Measurements from ENCODE around the gene NHLRC2. TPM values are rescaled to one million over a fixed set of nuclear protein-coding genes. Genes with fewer than 3 reads are reported as not detected.

The NHLRC2 gene
- total RNA-seq, 1 donor from 2014 or later, result 76.9 TPM

DNA sequence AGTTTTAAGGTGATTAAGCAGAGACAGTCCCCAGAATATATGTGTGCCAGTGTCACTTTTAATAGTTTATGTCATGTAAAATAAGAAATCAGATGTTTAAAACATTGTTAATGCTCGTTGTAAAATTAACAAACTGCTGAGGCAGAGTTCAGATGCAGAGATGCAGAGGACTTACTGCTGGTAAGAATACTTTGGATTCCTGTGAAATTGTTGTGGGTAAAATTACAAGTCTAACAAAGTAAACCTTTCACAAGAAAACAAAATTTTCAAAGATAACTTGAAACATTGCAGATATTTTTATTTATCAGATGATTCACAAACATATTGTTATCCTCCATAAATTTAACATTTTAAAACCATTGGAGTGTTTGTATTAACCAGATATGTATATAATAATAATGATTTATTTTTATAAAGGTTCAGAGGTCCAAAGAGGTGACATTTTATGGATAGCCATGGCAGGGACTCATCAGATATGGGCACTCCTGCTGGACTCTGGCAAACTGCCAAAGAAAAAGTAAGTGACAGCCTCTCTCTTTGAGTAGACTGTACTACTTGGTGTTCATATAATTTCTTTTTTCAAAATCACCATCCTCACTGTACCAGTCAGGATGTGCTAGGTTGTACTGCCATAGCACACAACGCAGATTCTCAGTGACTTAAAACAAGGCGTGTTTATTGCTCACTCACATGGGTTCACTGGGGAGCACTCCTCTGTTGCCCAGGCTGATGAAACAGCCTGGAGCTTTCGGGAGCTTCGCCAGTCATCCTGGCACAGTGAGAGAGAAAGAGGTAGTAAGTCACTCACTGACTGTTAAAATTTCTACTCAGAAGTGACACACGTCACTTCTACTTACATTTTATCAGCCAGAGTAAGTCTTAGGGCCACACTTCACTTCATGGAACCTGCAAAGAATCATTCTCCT, 43.5 kb downstream of the NHLRC2 start:
- ATAC-seq, result peak; percentile 75
- intact Hi-C loops (cut with micrococcal nuclease), result no loop called here
- DNase-seq, result peak; percentile 49

DNA sequence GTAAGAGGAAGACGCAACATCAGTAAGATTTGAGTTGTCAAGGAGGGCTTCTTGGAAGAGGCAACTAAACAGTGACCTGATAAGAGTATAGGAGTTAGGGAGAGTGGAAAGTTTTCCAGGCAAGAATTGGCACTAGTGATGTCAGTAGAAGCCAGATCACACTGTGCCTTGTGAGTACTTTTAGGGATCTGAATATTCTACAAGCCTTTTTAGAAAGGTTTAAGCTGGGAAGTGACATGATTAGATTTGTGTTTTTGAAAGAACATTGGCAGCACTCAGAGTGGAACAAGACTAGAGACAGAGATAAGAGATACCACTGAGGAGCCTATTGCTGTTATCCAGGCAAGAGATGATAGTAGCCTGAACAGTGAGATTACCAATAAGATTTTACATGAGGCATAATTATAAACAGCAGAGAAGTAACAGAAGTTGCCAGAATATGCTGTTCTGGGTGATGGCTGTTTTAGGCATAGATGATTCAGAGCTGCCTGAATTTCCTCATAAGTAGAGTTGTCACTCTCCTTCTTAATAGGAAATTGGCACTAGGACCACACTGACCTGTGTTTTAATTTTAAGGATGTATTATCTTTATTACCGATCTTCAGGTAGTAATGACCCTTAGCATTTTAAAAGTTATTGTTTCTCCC, 45.6 kb downstream of the NHLRC2 start:
- DNase-seq (no peak), ATAC-seq (peak; percentile 90)
- intact Hi-C loops (cut with micrococcal nuclease), result no loop called here

DNA sequence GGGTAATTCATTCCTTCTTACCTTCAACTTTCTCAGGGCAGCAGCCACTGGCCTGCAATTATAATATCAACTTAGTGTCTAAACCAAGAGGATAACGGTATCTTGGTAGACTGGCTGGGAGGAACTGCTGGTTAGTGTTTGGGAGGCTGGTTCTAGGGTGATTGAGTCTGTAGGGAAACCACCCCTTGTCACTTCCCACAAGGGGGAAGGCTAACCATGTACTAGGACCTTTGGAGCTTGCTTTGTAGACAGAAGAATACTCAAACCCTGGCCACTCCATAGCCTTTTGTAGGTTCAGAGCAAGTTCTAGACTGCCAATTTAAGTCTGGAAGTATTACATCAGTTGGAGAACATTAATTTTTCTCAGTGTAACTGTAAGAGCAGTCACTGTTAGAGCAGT, 51.3 kb downstream of the NHLRC2 start:
- ATAC-seq, result no peak
- intact Hi-C loops (cut with micrococcal nuclease), result no loop called here
- DNase-seq, result no peak

DNA sequence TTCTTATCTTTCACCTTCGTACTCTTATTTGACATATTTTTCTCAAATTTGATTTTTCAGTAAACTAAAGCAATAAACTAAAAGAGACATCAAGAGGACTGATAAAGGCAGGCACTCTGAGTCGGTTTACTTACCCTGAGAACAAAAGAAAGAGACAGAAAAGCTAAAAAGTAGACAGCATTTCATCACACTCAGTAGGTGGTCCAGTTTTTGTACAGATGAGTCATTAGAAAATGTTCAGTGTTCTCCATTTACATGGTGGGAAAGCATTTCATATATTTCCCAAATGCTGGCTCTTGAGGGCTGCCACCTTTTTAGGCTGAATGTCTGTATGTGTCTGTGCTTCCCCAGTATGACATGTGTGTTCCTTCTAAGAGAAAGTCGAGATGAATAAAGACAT, 52.7 kb downstream of the NHLRC2 start:
- intact Hi-C loops (cut with micrococcal nuclease), result no loop called here
- ATAC-seq, result no peak

DNA sequence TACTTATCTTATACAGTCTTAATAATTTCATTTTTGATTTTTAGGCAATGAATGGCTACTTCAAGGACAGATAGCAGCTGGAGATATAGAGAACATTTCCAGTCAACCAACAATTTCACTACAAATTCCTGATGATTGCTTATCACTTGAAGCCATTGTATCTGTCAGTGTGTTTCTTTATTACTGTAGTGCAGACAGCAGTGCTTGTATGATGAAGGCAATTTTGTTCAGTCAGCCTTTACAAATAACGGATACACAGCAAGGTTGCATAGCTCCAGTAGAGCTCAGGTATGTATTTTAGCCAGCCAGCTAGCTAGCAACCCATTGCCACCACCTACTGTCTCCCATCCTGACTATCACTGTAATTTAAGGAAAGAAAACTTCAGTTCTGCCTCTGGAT, 53.8 kb downstream of the NHLRC2 start:
- DNase-seq (no peak), ATAC-seq (no peak)
- intact Hi-C loops (cut with micrococcal nuclease), result no loop called here

More for the DNA sequence above, 52.7 kb downstream of the NHLRC2 start:
- DNase-seq, result no peak

DNA sequence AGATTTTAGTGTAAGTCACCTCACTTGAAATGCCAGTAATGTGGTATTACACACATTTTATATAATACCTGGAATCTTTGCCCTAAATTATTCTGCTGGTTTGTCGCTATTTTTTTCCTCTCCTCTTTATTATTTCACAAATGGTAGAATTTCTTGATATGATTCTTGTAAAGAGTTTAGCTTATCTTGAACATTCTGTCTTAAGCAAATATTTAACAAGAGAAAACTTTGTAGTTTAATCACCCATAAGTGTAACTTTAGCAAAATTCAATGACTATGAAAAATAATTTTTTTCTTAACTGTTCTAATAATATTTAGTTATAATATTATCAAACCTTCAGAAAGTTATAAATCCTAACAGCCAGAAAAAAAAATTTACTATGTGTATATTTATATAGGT, 56.7 kb downstream of the NHLRC2 start:
- intact Hi-C loops (cut with micrococcal nuclease), result loop anchor here (10.0 kb wide), 1 partner anchor 184 kb away; no protein-coding TSS in a partner anchor
- ATAC-seq, result no peak
- DNase-seq, result no peak

DNA sequence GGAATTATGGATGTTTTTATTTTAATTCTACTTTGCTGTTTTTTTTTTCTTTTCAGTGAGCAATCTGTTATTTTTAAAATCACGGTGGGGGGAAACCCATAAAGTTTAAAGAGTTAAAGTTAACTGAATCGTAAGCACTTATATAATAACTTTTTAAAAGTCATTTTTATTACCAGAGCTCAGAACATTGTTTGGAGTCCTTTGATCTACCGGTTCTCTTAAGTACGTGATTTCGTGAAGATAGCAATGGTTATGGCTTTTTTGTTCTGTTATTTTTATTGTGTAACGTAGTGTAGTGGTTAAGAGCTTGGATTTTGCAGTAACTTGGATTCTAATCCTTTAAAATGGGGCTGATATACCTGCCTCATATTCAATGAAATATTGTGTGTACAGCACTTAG, 57.4 kb downstream of the NHLRC2 start:
- intact Hi-C loops (cut with micrococcal nuclease), result loop anchor here (10.0 kb wide), 1 partner anchor 183 kb away; no protein-coding TSS in a partner anchor
- DNase-seq (no peak), ATAC-seq (no peak)

DNA sequence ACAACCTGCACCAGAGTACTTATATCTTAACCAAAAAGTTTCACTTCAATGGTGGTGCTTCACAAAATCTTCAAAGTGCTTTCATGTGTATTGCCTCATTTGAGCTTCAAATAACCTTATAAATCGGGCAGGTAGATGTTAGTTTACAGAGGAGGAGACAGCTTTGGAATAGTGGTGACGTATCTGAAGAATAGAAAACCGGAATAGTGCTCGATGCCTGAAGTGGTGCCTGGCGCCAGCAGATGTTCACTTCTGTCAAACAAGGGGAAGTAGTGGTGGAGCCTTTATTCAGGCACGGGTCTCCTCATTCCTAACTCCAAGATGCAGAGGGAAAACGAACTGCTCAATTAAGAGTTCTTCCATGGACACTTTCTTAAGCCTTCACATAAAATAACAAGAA, 58.1 kb downstream of the NHLRC2 start:
- ATAC-seq (no peak), DNase-seq (no peak)
- intact Hi-C loops (cut with micrococcal nuclease), result loop anchor here (10.0 kb wide), 1 partner anchor 182 kb away; no protein-coding TSS in a partner anchor

DNA sequence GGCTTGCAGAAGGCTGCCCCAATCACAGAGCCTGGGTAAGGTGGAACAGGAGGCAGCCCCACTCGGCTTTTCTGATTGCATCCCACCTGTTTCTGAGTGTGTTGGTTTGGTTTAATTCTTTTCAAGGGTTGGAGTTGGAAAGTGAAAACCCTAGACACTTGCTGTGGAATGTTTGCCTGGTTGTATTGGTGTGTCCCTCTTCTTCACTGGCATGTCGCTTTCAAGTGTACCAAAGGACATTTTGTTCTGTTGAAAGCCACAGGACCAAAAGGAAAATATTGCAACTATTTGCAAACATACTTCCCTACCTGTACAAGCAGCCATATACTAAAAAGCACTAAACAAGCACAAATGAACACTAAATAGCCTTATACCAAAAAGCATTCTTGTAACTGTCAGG, 60.5 kb downstream of the NHLRC2 start:
- intact Hi-C loops (cut with micrococcal nuclease), result loop anchor here (10.0 kb wide), 1 partner anchor 180 kb away; no protein-coding TSS in a partner anchor
- ATAC-seq (peak; percentile 73), DNase-seq (no peak)

DNA sequence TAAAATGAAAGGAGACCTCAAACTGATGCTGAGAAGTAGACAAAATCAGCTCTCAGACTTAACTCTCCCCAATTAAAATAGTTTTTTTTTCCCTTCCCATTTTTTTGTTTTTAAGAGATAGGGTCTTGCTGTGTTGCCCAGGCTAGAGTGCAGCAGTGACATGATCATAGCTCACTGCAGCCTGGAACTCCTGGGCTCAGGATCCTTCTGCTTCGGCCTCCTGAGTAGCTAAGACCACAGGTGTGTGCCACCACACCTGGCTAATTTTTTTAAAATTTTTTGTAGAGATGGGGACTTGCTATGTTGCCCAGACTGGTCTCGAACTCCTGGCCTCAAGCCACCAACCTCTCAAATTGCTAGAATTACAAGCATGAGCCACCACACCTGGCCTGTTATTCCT, 61.1 kb downstream of the NHLRC2 start:
- intact Hi-C loops (cut with micrococcal nuclease), result loop anchor here (10.0 kb wide), 1 partner anchor 179 kb away; no protein-coding TSS in a partner anchor
- no peak for ATAC-seq
- DNase-seq, result no peak

DNA sequence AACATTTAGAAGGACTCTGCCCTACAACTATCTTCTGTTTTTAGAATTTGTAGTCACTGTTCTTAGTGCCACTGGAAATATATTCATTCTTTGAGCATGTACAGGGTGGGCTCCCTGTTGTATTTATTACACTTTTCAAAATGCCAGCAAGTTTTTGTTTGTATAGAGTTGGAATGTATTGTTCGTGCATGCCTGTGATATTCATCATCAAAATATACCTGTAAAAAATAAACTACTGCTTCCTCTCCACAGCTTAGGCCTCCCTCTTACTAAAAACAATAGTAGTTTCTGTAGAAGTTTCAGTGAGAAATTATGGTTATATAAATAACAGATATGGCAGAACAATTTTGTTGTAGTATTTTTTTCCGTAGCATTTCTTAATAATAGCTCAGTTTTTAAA, 61.6 kb downstream of the NHLRC2 start:
- DNase-seq, result no peak
- ATAC-seq, result no peak
- intact Hi-C loops (cut with micrococcal nuclease), result loop anchor here (10.0 kb wide), 1 partner anchor 179 kb away; no protein-coding TSS in a partner anchor

DNA sequence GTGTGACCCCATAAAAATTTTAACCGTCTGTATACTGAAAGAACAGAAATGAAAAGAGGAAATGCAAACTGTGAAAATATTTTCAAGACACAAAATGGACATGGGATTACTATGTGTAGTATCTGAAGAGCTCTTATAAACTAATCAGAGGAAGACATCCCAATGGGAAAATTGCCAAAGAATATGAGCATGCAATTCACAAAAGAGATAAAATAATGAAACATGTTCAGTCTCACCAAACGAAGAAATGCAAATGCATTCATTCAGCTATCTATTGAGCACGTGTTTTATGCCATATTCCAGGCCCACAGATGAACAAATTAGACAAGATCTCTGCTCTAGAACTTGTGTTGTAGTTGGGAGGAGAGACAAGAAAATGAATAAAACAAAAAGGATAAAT, 63.2 kb downstream of the NHLRC2 start:
- no peak for ATAC-seq
- intact Hi-C loops (cut with micrococcal nuclease), result loop anchor here (10.0 kb wide), 1 partner anchor 177 kb away; no protein-coding TSS in a partner anchor
- no peak for DNase-seq

DNA sequence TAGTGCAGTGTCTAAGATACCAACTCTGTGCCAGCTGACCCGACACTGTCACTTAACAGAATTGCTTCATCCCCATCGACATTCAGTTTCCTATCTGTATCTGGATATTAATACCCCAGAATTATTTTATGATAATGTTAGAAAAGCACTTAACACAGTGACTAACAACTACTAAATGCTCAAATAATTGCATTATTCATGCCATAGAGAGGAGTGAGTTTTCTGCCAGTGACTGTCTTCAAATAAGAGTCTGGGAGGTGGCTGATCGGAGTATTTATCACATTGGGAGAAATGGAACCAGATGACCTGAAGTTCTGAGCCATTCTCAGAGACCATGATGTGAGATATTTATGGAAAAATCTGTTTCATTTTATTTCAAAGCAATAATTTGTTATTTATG, 65.7 kb downstream of the NHLRC2 start:
- no peak for ATAC-seq
- intact Hi-C loops (cut with micrococcal nuclease), result no loop called here

DNA sequence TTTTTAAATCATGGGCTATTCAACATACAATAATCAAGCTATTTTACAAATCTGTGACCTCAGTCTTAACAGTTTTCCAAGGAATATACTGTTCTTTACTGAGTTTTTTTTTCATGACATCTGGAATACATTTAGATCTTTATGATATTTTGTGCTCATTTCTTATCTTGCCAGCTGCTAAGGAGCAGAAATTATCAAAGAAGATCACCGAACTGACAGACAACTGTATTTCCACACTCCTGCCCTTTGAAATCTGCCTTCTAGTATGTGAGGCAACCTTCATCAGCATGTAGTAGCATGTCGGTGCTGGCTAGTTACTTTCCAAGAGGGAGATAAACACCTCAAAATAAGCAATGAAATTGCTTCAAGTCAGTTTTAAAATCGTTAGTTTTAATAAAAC, 66.4 kb downstream of the NHLRC2 start:
- ATAC-seq (no peak), DNase-seq (no peak)
- intact Hi-C loops (cut with micrococcal nuclease), result no loop called here

More for the DNA sequence above, 65.7 kb downstream of the NHLRC2 start:
- no peak for DNase-seq

DNA sequence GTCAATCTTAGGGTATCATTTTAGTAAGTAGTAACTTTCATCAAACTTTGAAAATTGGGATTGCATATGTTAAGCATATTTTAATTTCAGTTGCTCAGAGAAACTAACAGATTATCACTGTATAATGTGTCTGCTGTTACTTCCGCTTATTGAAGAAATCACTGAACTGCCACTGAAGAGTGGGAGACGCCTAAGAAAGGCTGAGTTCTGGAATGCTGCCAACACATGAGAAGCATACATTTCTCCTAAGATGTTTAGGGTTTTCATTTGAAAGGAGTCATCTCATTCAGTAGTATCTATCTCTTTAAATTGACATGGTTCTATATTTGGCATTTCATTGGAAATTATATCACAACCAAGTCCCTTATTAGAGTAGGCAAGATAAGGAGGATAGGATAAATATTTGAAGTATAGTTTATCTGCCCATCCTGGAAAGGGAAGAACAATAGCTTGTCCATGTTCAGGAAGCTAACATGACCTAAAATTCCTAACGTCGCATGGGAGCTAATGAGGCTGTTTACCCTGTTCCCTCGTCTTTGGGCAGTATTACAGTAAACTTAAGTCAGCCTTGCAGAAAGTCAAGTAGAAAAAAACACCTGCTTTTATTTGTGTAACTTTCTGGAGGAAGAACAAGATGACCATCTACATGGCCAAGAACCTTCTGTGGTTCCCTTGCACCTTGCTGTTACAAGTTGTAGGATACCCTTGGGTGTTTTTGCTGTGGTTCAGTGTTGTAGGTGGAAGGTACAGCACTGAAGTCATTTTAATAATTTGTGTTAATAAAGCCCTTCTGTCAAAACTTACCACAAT, 67.3 kb downstream of the NHLRC2 start:
- ATAC-seq, result no peak
- intact Hi-C loops (cut with micrococcal nuclease), result no loop called here
- no peak for DNase-seq

DNA sequence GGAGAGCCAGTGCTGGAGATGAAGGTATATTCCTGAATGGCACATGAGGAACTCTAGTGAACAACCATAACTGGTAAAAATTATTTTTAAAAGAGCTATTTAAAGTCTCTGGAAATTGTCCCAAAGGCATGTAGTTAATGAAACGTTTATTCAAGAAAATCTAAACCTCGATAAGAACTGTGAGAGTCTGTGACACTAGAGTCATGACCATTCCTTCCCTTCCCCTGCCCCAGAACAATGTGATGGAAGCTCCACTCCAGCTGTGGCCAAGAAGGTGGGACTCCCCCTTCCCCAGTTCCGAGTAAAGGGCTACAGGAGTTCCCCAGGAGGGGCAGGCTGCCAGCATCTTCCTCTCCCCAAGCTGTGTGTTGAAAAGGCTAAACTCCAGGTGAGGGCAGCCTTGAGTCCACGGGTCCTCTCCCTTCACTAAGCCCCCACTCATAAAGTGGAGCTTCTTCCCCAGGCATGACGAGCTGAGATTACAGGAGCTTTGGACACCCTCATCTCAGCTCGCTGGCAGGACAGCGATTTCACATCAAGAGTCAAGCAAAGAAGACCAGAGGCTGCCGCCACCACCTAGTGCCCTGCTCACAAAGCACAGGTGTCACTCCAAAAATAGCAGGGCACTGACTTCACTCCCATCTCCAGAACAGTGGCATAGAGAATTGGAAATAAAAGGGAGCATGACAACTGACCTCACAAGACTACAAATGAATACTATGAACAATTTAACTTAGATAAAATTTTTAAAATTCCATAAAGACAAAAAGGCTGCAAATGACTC, 68.5 kb downstream of the NHLRC2 start:
- peak; percentile 78 for ATAC-seq
- intact Hi-C loops (cut with micrococcal nuclease), result no loop called here
- peak; percentile 34 for DNase-seq

DNA sequence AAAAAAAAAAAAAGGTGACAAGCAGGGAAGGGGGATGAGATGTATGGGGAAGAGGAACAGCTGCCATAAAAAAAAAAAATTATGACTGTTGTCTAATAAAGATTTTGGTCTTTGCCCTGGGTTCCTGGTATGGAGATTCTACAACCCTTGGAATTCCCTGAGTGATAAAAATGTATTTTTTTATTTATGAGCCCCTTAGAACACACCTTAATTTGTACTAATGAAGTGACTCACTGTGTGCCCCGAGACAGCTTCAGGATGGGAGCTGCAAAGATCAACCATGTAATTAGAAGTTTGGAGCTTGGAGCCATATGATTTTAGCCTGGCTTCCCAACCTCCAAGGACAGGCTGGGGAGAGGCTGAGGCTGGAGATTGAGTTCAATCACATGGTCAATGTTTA, 69.7 kb downstream of the NHLRC2 start:
- ATAC-seq (no peak), DNase-seq (no peak)
- intact Hi-C loops (cut with micrococcal nuclease), result no loop called here

DNA sequence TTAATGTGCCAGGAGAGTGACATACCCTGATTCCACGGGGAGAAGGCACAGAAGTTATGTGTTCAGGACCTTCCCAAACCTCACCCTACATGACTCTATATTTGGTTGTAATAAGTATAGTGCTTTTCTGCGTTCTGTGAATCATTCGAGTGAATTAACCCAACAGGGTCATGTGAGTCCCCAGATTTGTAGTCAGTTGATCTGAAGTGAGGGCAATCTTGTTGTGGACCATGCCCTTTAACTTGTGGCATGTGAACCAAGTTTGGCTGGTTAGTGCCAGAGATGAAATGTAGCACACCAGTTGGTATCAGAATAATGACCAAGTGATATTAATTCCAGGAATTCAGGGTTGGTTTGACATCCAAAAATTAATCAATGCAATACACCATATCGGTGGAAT, 70.2 kb downstream of the NHLRC2 start:
- no peak for ATAC-seq

DNA sequence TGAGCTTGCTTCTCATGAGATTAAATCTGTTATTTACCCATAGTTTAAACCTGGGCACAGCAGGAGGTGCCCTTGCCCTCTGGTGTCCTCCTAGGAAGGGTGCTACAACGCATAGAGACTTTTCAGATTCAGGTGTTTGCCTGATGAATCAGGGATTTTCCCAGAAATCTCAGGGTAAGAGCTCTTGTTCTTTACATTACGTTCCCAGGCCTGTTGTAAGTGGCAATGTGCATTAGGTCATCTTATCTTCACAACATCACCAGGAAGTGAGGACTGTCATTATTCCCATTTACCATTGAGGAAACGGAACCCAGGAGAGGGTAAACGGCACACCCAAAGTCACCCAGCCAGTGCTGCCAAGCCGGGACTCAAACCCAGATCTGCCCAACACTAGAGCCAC, 73.0 kb downstream of the NHLRC2 start:
- ATAC-seq (no peak), DNase-seq (no peak)
- intact Hi-C loops (cut with micrococcal nuclease), result no loop called here

More for the DNA sequence above, 70.2 kb downstream of the NHLRC2 start:
- intact Hi-C loops (cut with micrococcal nuclease), result no loop called here
- no peak for DNase-seq
